NCI-H1105 (cell line): ENCODE data around the gene POLR1A.

Experiments
- DNase-seq: peaks from one replicate; lab custom pipeline; 2025; lab: John Stamatoyannopoulos, UW

Gene POLR1A

GRCh38 chr2:86064006-86064405 is 41.7 kb downstream of the POLR1A start:
- DNase-seq = no peak

GRCh38 chr2:86062043-86062442 is 43.6 kb downstream of the POLR1A start:
- no peak for DNase-seq

GRCh38 chr2:86056590-86057331 is 48.9 kb downstream of the POLR1A start:
- no peak for DNase-seq

- no peak for DNase-seq
These were observed 50.4 kb downstream of the POLR1A start for GRCh38 chr2:86055314-86055713.

GRCh38 chr2:86054535-86055082 is 51.1 kb downstream of the POLR1A start:
- no peak for DNase-seq

GRCh38 chr2:86053166-86053565 is 52.5 kb downstream of the POLR1A start:
- DNase-seq = no peak

GRCh38 chr2:86052676-86053075 is 53.0 kb downstream of the POLR1A start:
- no peak for DNase-seq

- DNase-seq = no peak
These were observed 53.4 kb downstream of the POLR1A start for GRCh38 chr2:86052265-86052664.

- no peak for DNase-seq
These were observed 55.4 kb downstream of the POLR1A start for GRCh38 chr2:86050301-86050700.

GRCh38 chr2:86049529-86049928 is 56.2 kb downstream of the POLR1A start:
- DNase-seq = no peak

- DNase-seq = no peak
These were observed 56.8 kb downstream of the POLR1A start for GRCh38 chr2:86048888-86049287.

- no peak for DNase-seq
These were observed 57.3 kb downstream of the POLR1A start for GRCh38 chr2:86048383-86048701.

- no peak for DNase-seq
These were observed 57.9 kb downstream of the POLR1A start for GRCh38 chr2:86047575-86048382.

GRCh38 chr2:86045541-86045940 is 60.1 kb downstream of the POLR1A start:
- DNase-seq = no peak

- DNase-seq = no peak
These were observed 61.1 kb downstream of the POLR1A start for GRCh38 chr2:86044614-86045013.

- no peak for DNase-seq
These were observed 61.6 kb downstream of the POLR1A start for GRCh38 chr2:86044045-86044444.

GRCh38 chr2:86042256-86043168 is 63.2 kb downstream of the POLR1A start:
- DNase-seq = no peak

GRCh38 chr2:86039963-86040655 is 65.6 kb downstream of the POLR1A start:
- no peak for DNase-seq

GRCh38 chr2:86039178-86039962 is 66.3 kb downstream of the POLR1A start:
- no peak for DNase-seq

- no peak for DNase-seq
These were observed 67.2 kb downstream of the POLR1A start for GRCh38 chr2:86038291-86039081.
